AG09309 (cell line): ENCODE results near the gene TAS2R39.
"Not testable (repeated sequence)": the region's sequence is repeated elsewhere in the genome, so short reads cannot be mapped to it uniquely, and the experiment has no call there.

Experiments used
- DNase-seq: peaks from one replicate; pipeline ENCODE4 v3.0.0-alpha.2; 2010; ENCODE audit warnings: low read depth
- H3K4me3 ChIP-seq: 2 replicates; pipeline ENCODE4 v1.5.1; 2011; ENCODE audit warnings: mild to moderate bottlenecking, low read depth, low read length, moderate library complexity; ENCODE audit not compliant: control insufficient read depth
- TF ChIP-seq, protein P1 (sequence below): IDR thresholded peaks from 2 replicates; pipeline ENCODE4 v1.5.1; 2011; ENCODE audit warnings: mild to moderate bottlenecking, low read depth, low read length, inconsistent platforms; ENCODE audit not compliant: insufficient read depth, control insufficient read depth; ENCODE audit errors: missing control alignments

TAS2R39 gene

DNA sequence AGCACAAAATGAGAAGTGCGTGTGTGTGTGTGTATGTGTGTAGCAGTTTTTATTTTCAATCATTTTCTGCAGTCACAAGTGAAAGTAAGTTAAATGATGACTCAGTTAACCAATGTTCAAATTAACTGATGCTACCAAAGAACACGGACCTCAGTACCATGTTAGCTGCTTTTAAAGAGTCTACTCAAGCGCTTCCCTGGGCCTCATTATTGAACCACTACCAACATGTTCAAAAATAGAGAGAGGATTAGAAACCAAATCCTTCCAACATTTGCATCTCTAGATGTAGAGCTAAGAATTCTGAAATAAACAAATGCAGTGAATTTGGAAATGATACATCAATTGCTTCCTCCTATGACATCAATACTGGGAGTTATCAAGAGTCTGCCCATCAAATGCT, at the start of gene TAS2R39:
Gene TAS2R39 (plus strand): TSS at position 396 of the 400 bp plus-strand sequence. CDS start 0 bp downstream, at position 396.
- DNase-seq = no peak
- no peak within 1 kb of the TSS for H3K4me3 ChIP-seq
- TF ChIP-seq, protein P1, sequence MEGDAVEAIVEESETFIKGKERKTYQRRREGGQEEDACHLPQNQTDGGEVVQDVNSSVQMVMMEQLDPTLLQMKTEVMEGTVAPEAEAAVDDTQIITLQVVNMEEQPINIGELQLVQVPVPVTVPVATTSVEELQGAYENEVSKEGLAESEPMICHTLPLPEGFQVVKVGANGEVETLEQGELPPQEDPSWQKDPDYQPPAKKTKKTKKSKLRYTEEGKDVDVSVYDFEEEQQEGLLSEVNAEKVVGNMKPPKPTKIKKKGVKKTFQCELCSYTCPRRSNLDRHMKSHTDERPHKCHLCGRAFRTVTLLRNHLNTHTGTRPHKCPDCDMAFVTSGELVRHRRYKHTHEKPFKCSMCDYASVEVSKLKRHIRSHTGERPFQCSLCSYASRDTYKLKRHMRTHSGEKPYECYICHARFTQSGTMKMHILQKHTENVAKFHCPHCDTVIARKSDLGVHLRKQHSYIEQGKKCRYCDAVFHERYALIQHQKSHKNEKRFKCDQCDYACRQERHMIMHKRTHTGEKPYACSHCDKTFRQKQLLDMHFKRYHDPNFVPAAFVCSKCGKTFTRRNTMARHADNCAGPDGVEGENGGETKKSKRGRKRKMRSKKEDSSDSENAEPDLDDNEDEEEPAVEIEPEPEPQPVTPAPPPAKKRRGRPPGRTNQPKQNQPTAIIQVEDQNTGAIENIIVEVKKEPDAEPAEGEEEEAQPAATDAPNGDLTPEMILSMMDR = no peak

DNA sequence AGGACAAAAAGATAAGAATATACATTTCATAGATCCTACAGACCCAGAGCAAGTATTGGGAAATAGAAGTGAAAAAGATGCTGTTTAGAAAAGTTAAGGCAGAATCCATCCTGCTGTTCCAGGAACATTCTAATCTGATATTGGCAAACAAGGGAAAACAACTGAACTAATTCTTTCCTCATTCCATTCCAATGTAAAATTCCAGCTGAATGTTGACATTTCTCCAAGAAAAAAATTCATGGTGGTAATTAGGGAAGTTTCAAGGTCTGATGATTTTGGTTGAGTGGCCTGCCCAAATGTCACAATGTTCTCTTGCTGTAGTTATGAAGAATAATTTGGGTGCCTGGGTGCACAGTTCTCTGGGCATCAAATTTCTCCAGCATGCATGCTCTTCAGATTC, 36.1 kb upstream of the TAS2R39 start:
- DNase-seq = no peak

DNA sequence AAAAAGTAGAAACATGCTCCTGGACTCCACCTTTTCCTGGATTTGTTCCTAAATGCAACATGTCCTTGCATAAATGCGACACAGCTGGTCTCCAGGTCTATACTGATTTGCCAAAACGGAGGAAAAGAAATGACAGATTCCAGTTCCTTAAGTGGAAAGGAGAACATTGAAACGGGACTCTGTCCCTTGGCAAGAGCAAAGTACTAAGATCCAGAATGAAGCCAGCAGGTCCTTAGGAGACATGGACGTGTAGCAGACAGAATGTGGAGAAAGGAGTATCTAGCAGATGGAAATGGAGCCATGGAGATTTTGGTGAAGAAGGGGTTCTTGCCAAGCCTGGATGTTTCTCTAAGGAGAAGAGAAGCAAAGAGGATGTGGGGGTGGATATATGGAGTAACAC, 35.2 kb upstream of the TAS2R39 start:
- no peak for DNase-seq
- H3K4me3 ChIP-seq = no peak overlapping the region
- TF ChIP-seq, protein P1 = no peak

More for the DNA sequence above, 36.1 kb upstream of the TAS2R39 start:
- no peak overlapping the region for H3K4me3 ChIP-seq
- TF ChIP-seq, protein P1 = no peak

DNA sequence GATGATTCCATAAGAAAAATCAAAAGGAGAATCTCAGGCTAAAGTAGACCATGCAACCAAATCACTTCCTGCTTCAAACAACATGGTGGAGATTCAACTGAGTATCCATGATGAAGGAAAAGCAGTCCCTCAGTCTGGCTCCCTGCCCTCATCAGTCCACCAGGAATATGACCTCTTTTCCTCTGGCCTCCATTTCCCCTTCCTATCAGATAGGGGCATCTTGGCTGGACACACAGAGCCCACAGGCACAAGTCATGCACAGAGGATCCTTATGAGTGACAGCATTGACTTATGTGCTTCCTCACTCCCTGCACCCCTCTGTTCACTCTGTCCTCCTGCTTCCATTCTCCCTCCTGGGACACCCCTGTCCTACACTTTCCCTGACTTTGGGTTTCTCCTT, 34.6 kb upstream of the TAS2R39 start:
- DNase-seq = no peak
- TF ChIP-seq, protein P1 = no peak
- no peak overlapping the region for H3K4me3 ChIP-seq

DNA sequence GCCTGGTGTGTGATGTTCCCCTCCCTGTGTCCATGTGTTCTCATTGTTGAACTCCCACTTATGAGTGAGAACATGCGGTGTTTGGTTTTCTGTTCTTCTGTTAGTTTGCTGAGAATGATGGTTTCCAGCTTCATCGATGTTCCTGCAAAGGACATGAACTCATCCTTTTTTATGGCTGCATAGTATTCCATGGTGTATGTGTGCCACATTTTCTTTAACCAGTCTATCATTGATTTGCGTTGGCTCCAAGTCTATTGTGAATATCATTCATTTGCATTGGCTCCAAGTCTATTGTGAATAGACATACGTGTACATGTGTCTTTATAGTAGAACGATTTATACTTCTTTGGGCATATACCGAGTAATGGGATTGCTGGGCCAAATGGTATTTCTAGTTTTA, 32.5 kb upstream of the TAS2R39 start:
- DNase-seq = not testable (repeated sequence)

DNA sequence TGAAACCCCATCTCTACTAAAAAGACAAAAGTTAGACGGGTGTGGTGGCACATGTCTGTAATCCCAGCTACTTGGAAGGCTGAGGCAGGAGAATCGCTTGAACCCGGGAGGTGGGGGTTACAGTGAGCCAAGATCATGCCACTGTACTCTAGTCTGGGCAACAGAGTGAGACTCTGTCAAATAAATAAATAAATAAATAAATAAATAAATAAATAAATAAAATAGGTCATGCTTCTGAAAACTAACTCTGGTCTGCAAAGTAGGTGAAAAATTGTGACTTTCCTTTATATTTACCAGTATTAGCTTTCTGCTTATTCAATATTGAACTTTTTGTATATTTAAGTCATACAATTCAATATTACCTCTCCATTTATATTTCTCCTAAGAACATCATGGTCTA, 24.6 kb upstream of the TAS2R39 start:
- H3K4me3 ChIP-seq, DNase-seq: not testable (repeated sequence)

More for the DNA sequence above, 32.5 kb upstream of the TAS2R39 start:
- H3K4me3 ChIP-seq = not testable (repeated sequence)

DNA sequence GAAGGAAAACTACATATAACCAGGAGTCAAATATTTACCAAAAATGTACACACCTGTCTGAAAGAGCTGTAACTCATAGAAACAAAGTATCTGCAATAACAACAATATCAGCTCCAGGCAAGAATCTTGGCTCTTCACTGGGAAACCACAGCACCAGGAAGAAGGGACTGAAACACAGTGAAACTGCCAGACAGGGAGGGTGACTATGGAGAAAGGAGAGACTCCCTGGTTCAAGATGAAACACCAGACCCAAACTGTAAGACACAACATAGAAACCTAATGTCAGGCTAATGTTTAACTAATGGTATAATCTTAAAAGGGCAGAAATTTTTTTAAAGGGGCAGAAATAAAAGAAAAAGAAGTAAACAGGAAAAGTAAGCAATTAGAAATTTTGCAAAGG, 11.5 kb upstream of the TAS2R39 start:
- DNase-seq = no peak
- H3K4me3 ChIP-seq = no peak overlapping the region
- TF ChIP-seq, protein P1 = no peak

DNA sequence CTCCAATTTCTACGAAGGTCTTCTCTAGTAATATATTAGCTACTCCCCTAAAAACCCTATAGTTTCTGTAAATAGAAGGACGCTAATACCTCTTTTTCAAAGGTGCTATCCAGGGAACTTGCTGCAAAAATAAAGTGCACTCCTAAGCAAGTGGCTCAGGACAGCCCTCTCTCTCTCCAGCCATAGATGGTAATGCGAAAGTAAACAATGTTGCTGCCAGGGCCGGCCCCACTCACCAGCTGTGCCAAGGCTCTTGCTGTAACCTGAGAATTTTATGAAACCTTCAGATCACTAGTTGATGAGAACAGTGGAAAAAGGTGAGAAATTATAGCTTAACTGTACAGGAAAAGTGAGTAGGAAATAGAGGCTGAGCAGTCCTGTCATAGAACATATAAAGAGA, 10.9 kb upstream of the TAS2R39 start:
- H3K4me3 ChIP-seq = no peak overlapping the region
- TF ChIP-seq, protein P1 = no peak
- no peak for DNase-seq
